Measurements from ENCODE around the gene FHIT.
A peak's percentile ranks its signal among the peaks of the same experiment; 100 is the strongest.
"Not testable (repeated sequence)": the region's sequence is repeated elsewhere in the genome, so short reads cannot be mapped to it uniquely, and the experiment has no call there.

FHIT gene

GRCh38 chr3:60549863-60550262, 701.4 kb downstream of the FHIT start:
- DNase-seq, result no peak

GRCh38 chr3:60542995-60543394, 708.3 kb downstream of the FHIT start:
- no peak for DNase-seq

- not testable (repeated sequence) for DNase-seq
These were observed 711.9 kb downstream of the FHIT start for GRCh38 chr3:60539394-60539793.

- peak; percentile 88 for DNase-seq
These were observed 714.8 kb downstream of the FHIT start for GRCh38 chr3:60536420-60536819.

DNA sequence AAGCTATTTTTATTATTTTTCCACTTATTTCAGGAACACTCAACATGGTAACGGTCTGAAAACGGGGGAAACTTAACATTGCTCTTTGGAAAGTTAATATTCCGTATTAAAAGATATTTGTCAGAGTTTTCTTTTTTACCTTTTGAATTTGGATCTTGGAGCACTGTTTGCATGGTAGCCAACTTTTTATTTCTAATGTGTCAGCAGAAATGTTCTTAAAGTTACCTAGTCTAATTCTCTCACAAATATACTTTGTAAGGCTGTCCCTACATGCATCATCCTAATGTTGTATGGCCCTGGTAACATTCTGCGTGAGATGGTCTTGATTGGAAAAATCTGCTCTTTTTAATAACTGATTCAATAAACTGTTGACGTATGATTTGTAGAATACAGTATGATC, 719.5 kb downstream of the FHIT start:
- no peak for DNase-seq

DNA sequence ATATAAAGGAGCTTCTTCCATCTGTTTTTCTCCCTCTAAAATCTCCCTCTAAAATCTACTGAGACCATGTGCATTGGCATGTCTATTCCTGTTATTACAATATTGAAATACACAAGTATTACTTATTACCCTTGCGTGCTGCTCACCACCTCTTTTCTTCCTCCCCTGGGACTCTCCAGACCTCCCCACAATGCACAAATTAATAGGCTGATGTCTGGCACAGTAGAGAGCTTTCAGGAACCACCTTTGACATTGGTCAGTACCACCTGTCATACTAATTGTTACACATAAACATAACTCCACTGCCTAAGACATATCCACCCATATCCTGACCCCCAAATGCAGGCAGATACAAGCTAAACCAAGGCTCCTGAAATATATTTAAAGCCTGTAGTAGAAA, 722.6 kb downstream of the FHIT start:
- DNase-seq, result peak; percentile 52

DNA sequence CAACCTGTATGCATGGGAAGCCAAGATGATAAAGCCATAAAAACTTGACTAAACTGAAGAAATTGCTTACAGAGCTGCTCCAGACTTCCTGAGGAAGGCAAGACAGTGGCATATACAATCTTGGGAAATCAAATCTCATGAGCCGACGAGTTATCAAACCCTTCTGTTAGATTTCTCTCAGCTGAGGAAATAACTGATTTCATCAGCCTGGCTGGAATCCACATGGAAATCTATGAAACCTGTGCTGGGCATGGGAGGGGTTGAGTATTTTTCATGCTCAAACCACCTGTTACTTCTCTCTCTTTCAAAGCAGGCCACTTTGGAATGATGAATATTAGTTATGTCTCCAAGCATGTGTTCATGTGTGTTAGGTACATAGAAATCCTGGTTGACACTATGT, 727.7 kb downstream of the FHIT start:
- DNase-seq, result no peak

GRCh38 chr3:60517134-60517533, 734.1 kb downstream of the FHIT start:
- DNase-seq, result no peak

GRCh38 chr3:60514866-60515265, 736.4 kb downstream of the FHIT start:
- DNase-seq, result peak; percentile 90

- DNase-seq, result peak; percentile 19
These were observed 737.1 kb downstream of the FHIT start for GRCh38 chr3:60514085-60514649.

DNA sequence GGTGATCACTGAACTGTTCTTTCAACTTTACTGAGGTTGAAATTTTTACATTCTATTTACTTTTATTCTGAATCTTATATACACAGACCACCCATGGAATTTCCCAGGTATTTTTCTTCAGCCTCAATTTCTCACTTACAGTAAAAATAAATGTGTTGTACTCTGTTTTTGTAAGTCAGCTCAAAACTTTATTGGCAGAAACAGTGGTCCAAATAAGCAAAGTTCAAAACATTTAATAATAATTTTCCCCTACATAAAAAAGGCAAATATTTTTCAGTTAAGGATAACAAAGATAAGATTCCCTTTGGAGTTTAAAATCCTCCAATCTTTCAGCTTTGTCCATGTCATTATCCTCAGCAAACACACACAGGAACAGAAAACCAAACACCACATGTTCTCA, 738.0 kb downstream of the FHIT start:
- no peak for DNase-seq

GRCh38 chr3:60512506-60512905, 738.7 kb downstream of the FHIT start:
- DNase-seq, result peak; percentile 81

DNA sequence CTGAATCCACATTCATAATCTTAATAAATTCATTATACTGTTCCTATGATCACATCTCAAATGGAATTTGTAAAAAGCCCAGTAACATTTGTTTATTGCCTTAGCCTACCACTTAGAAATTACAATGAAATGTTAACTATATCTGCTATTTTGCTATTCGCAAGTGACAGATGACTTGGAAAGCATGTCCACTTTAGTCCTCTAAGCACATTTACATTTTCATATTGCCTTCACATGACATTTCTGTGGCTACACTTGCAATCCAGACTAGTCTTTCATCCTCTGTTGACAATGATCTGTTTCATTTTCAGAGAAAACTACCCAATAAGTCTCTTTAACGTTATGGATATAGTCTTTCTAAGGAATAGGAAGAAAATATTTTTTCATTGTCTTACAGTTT, 741.8 kb downstream of the FHIT start:
- no peak for DNase-seq

DNA sequence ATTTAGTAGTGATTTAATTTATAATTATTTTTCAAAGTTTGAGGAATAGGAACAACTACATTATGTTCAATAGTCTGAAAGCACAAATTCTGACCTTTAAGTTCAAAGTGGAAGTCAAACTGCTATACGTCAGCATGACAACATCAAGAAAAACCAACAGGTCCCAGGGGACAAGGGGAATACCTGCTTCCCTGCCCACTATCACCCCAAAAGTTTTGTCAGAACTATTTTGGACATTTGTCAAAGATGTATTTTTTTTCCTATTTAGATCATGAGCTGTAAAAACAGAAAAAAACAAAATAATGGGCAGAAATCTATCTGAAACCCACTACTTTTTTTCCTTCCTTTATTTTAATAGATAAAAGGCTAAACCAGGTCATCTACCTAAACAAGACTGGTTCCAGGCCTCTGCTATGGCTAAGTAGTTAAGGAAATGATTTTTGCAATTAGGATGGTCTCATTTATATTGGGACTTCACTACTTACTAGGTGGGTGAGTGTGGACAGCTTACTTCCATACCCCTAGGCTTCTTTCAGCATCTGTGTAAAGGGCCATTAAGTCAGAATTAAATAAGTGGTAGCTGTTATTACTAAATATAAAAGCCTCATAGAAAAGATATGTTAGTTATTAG, 746.3 kb downstream of the FHIT start:
- no peak for DNase-seq

- DNase-seq, result no peak
These were observed 749.9 kb downstream of the FHIT start for GRCh38 chr3:60501314-60501713.

DNA sequence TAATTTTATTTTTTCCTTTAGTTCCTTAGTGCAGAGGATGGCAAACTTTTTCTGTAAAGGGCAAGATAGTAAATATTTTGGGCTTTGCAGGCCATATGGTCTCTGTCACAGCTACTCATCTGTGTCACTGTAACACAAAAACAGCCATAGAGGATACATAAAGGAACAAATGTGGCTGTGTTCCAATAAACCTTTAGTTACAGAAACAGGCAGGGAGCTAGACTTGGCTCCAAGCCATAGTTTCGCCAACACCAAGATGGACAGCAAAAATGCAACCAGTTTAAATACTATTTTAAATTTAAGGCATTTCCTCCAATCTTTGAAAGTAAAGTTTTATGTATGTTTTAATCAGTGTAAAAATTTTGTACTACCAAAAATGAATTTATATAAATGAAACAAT, 753.4 kb downstream of the FHIT start:
- peak; percentile 91 for DNase-seq

DNA sequence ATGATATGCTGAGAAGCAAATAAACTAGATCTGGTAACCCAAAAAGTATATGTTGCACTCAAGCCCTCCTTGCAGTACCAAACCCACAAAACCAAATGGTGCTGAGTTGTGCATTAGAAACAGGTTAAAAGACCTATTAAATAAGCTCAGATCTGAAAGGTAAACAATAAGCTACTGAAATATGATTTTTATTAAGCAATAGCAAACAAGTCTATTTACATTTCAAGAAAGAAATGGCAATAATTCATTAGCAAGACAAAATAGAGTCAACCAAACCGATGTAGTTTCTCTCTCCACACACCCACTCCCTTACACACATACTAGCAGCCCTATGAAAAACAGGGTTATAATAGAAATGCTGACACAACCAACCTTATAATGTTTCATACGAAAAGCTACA, 760.3 kb downstream of the FHIT start:
- DNase-seq, result no peak

DNA sequence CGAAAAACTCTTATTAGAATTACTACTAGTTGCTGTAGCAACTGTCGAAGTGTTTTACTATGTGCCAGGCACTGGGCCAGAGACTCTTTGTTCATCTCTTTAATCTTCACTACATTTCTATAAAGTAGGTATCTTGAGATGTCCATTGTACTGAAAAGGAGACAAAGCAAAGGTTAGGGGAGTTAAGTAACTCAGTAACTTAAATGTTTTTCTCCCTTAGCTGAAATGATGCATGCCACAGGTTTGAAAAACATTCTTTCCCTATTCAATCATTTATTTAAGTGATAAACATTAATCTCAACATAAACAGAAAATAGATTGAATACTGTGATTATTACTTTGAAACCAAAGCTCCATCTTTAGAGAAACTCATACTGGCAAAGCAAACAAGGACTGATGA, 776.2 kb downstream of the FHIT start:
- no peak for DNase-seq

GRCh38 chr3:60469481-60469880, 781.8 kb downstream of the FHIT start:
- DNase-seq, result no peak

GRCh38 chr3:60463685-60464084, 787.6 kb downstream of the FHIT start:
- peak; percentile 25 for DNase-seq

- no peak for DNase-seq
These were observed 790.0 kb downstream of the FHIT start for GRCh38 chr3:60461267-60461666.

DNA sequence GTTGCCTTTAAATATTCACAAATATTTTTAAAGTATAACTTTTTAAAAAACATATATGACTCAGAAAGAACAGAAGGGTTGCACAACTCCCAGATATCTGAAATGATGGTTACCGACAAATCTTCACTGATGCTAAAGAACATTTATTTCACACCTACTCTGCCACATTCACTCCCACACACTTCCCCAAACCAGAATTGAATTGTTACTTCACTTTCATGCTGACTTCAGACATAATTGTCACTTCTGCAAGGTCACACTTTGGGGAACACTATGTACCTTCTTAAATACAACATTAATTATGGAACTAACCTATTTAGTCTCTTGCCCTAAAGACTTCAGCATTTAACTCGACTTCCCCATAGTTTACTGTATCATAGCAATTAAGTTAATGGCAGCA, 795.1 kb downstream of the FHIT start:
- no peak for DNase-seq

GRCh38 chr3:60453326-60453725, 797.9 kb downstream of the FHIT start:
- DNase-seq, result no peak

DNA sequence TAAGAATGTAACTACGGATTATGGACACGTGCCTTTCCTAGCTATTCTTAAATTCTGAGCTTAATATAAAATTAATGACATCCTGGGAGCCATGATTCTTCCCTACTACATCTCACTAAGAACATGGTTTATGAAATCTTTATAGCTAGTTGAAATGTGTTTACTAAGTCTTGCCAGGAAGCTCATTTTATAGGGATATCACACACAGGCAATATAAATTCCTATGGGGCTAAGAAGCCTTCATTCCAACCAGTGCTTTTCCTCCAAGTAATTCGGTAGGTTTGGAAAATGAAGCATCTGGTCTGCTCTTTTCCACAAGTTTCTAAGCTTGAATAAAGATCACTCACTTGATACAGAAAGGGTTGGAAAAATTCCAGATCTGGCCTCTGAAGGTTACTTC, 802.6 kb downstream of the FHIT start:
- DNase-seq, result no peak

DNA sequence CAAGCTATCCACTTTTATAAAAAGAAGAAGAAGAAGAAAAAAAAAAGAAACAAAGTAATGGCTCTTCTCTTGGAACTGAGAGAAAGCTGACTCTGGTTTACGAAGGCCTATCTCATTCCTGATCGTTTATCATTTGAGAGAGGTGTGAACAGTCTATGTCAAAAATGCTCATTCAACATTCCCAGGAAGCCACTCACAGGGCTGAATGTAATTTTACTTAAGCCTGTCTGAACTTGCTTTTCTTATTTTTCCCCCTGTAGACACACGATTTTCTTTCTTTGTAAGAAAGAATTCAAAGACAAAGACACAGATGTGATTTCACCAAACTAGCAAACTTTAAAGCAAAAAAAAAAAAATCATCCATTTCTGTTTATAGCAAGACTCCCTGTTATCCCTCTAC, 805.8 kb downstream of the FHIT start:
- no peak for DNase-seq
